Lower leg skin (tissue), 3 donors: ENCODE results near the gene MRPL54.

Experiments used
- POLR2A ChIP-seq, 2 donors: fragments of 450-650 bp; IDR thresholded peaks; one replicate each; pipeline ENCODE4 v1.6.1; 2016 to 2017; ENCODE audit warnings: antibody characterized with exemption in 2 of 2, mild to moderate bottlenecking in 1 of 2, moderate library complexity in 1 of 2
- TF ChIP-seq, protein P1 (sequence below), 3 donors: fragments of 450-650 bp; IDR thresholded peaks; one replicate each; pipeline ENCODE4 v1.5.1; 2016; ENCODE audit warnings: antibody characterized with exemption in 3 of 3, mild to moderate bottlenecking in 3 of 3, moderate library complexity in 2 of 3

- TF ChIP-seq POLR2A (IDR thresholded peaks at IDR 0.05) = peak in 1 of 2 donors; percentile 59
- TF ChIP-seq, protein P1, sequence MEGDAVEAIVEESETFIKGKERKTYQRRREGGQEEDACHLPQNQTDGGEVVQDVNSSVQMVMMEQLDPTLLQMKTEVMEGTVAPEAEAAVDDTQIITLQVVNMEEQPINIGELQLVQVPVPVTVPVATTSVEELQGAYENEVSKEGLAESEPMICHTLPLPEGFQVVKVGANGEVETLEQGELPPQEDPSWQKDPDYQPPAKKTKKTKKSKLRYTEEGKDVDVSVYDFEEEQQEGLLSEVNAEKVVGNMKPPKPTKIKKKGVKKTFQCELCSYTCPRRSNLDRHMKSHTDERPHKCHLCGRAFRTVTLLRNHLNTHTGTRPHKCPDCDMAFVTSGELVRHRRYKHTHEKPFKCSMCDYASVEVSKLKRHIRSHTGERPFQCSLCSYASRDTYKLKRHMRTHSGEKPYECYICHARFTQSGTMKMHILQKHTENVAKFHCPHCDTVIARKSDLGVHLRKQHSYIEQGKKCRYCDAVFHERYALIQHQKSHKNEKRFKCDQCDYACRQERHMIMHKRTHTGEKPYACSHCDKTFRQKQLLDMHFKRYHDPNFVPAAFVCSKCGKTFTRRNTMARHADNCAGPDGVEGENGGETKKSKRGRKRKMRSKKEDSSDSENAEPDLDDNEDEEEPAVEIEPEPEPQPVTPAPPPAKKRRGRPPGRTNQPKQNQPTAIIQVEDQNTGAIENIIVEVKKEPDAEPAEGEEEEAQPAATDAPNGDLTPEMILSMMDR (IDR thresholded peaks at IDR 0.05) = peak in 1 of 3 donors; percentile 18
Measured at GRCh38 chr19:3762501-3763459, at the start of gene MRPL54.
